Suprapubic skin (tissue), 4 donors: Measurements from ENCODE around the gene LRP1B.

ENCODE experiments used
- EP300 ChIP-seq: sonication (generic); formaldehyde crosslinking; IDR thresholded peaks from one replicate; pipeline ENCODE4 v1.6.1; 2017; ENCODE audit warnings: antibody characterized with exemption
- POLR2A ChIP-seq, 2 donors: fragments of 450-650 bp; IDR thresholded peaks; one replicate each; pipeline ENCODE4 v1.6.1; 2017; ENCODE audit warnings: antibody characterized with exemption in 2 of 2, mild to moderate bottlenecking in 2 of 2, moderate library complexity in 2 of 2
- POLR2AphosphoS5 ChIP-seq, 3 donors: sonication (generic); formaldehyde crosslinking; IDR thresholded peaks; one replicate each; pipeline ENCODE4 v1.6.1; 2017; ENCODE audit warnings: antibody characterized with exemption in 3 of 3
- TF ChIP-seq, protein P1 (sequence below), 2 donors: fragments of 200-600 bp in 1 of 2; fragments of 450-650 bp in 1 of 2; sonication (generic) in 1 of 2; IDR thresholded peaks; one replicate each; pipeline ENCODE4 v1.5.1; 2016 to 2019; ENCODE audit warnings: antibody characterized with exemption in 2 of 2, mild to moderate bottlenecking in 1 of 2, moderate library complexity in 1 of 2

GRCh38 chr2:140584471-140584870, 1546.3 kb downstream of the LRP1B start:
- TF ChIP-seq, protein P1, sequence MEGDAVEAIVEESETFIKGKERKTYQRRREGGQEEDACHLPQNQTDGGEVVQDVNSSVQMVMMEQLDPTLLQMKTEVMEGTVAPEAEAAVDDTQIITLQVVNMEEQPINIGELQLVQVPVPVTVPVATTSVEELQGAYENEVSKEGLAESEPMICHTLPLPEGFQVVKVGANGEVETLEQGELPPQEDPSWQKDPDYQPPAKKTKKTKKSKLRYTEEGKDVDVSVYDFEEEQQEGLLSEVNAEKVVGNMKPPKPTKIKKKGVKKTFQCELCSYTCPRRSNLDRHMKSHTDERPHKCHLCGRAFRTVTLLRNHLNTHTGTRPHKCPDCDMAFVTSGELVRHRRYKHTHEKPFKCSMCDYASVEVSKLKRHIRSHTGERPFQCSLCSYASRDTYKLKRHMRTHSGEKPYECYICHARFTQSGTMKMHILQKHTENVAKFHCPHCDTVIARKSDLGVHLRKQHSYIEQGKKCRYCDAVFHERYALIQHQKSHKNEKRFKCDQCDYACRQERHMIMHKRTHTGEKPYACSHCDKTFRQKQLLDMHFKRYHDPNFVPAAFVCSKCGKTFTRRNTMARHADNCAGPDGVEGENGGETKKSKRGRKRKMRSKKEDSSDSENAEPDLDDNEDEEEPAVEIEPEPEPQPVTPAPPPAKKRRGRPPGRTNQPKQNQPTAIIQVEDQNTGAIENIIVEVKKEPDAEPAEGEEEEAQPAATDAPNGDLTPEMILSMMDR (IDR thresholded peaks at IDR 0.05), result no peak
- no peak for TF ChIP-seq POLR2AphosphoS5 (IDR thresholded peaks at IDR 0.05)
- no peak for TF ChIP-seq POLR2A (IDR thresholded peaks at IDR 0.05)
- no peak for TF ChIP-seq EP300
